Mesenteric fat pad (tissue), 1 donor: ENCODE data around the gene TMEM132D. TPM values are rescaled to one million over a fixed set of nuclear protein-coding genes. Genes with fewer than 3 reads are reported as not detected.
"Not testable (repeated sequence)": the region's sequence is repeated elsewhere in the genome, so short reads cannot be mapped to it uniquely, and the experiment has no call there.

Source experiments
- DNase-seq: peaks from one replicate; pipeline ENCODE4 v3.0.0-alpha.2; 2020; ENCODE audit warnings: low spot score
- total RNA-seq: library from RNA; stranded (reverse); fragmentation: NEBNext Ultra II Directional; extraction: Animal tissue kit (Norgen Biotek cat#: 25700); gene quantifications from one replicate; pipeline ENCODE4 v1.2.1, GENCODE V29; 2021
- donor health status: DM: yes; HTN: yes; CAD: no.

TMEM132D gene
- total RNA-seq, 1 donor from 2014 or later: not detected

DNA sequence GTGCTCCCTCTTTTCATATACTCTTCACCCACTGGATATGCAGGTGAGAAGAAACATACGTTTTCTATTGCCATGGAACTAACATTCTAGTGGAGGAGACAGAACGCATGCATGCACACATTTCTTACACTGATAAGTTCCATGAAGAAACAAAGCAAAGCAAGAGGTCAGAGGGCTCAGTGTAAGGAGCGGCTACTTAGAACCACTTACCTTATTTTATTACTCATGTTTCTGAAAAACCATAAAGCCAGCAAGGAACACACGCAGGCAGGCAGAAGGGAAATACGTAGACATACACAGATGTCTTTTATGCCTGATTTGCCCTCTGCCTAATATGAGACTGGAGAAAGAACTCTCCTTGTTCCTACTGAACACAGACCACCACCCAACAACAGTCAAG, 362.9 kb downstream of the TMEM132D start:
- no peak for DNase-seq

DNA sequence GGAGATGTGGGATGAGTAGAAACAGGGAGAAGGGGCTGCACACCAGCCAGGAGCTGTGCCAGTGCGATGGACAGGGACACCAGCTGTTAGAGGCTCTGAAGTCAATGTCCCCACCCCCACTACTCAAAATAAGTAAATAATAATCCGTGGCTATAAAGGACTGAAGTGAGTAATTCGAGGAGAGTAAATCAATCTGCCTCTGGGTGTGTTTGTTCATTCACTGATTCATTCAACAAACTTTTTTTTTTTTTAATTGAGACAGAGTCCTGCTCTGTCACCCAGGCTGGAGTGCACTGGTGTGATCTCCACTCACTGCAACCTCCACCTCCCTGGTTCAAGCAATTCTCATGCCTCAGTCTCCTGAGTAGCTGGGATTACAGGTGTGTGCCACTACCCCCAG, 363.6 kb downstream of the TMEM132D start:
- DNase-seq: no peak

DNA sequence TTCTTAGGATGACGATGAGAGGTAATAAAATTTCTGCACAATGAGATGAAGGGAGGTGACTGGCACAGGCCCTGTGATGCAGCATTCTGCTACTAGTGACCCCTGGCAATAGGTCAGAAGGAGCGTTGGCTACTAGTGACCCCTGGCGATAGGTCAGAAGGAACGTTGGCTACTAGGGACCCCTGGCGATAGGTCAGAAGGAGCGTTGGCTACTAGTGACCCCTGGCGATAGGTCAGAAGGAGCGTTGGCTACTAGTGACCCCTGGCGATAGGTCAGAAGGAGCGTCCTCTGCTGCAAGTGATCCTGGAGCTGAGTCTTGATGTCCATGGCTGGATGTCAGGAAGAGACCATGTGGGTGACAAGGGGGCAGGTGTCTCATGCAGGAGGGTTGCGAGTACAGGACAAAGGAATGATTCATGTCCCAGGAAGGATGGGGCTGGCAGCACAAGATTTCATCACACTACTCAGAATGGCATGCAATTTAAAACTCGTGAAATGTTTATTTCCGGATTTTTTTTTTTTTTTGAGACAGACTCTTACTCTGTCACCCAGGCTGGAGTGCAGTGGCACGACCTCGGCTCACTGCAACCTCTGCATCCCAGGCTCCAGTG, 365.0 kb downstream of the TMEM132D start:
- not testable (repeated sequence) for DNase-seq

DNA sequence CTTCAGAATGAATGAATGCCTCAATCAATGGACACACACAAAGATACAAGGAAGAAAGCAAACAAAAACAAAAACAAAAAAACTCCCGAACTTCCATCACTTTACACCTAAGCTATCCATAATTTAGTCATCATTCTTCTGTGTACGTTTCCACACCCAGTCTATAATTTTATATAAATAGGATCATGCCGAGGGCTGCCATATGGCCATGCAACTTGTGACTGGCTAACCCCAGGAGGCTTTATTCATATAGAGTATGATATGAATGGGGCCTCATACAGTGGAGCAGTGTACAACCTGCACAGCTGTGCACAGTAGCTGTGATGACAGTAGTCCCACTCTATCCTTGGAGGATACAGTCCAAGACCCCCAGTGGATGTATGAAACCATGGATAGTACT, 365.7 kb downstream of the TMEM132D start:
- no peak for DNase-seq

DNA sequence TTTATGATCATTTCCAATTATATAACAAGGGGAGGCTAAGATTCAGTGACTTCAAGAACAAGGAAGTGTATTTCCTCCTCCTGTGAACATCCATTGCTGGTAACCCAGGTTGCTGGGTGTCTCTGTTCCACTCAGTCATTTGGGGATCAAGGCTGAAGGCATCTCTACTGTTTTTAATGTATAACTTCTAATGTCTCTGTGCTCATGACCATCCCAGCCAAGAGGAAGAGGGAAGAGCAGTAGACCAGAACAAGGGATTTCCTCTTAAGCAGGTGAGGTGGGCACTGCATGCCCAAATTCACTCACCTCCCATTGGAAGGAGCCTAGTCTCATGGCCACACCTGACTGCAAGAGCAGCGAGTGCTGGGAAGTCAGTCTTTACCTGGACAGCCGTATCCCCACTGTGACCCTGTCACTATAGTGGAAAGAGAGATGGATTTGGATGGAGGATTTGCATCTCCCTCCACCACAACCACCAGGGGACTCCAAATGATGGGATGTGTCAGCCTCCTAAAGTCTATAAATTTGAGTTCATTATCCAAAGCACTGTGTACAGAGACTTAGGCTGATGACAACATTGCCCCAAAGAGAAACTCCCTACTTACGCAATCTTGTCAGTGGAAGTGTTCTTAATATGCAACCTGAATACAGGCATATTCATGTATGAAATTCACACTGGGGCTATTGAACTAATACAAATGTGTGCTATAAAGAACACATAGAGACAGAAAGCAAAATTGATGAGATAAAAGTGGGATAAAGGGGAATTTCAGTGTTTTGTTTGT, 368.7 kb downstream of the TMEM132D start:
- DNase-seq: no peak

DNA sequence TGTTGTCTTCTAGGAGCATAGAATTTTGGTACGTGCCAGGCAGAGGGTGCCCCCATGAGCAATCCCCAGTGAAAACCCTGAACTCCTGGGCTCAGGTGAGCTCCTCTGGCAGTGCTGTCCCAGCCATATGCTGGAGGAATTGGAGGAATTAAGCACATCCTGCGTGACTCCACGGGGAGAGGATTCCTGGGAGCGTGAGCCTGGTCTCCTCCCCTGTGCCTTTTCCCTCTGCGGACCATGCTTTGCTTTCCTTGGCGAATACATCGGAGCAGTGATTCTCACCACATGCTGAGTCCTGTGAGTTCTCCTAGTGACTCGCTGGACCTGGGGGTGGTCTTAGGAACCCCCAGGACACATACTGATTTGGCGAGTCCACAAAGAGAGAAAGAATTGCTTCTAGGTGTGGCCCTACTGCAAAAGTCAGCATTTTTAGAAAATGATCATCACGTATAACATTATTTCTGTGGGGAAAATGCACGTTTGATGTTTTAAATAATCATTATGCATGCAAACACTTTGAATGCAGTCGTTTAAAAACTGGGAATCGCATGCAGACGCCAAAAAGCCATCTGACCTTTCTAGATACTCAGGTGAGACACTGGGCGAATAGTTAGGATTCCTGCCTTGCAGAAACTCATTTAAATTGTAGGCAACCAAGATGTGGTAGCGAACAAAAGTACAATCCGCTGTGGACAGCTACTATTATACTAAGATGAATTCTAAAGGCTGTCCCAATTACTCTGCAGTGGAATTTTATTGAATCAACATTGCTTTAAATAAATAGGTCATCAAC, 370.9 kb downstream of the TMEM132D start:
- no peak for DNase-seq

DNA sequence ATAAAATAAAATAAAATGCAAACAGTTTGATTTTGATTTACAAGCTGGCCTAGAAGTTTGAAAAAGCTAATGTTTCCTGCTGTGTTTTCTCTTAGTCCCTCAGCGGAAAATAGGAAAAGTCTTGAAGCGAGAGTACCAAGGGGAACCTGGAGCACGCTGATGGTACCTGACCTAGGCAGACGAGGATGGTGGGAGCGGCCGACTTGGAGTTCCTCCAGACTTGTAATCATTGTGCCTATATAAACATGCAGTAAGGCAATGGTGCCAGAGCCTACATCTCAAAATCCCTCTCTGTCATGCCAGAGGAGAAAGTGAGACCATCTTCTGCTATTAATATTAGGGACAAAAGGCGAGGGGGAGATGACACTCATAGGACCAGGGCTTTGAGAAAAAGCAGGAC, 371.7 kb downstream of the TMEM132D start:
- no peak for DNase-seq

DNA sequence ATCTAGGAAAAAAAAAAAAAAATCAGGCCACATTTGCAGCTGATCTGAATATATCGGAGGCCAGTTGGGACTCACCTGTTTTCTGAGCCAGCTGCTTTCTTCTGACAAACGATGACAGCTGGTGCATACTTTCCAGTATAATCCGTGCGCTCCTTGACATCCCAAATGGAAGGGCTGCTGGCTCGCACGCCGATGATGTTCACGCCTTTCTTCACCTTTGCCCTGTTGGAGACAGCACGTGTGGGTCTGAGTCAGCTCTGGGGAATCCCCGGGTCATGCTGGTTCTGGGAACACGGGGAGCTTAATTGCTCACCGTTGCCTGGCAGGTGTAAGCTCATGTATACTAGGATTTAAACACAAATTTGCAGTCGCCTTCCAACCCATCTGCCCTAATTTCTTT, 372.8 kb downstream of the TMEM132D start:
- DNase-seq: no peak

DNA sequence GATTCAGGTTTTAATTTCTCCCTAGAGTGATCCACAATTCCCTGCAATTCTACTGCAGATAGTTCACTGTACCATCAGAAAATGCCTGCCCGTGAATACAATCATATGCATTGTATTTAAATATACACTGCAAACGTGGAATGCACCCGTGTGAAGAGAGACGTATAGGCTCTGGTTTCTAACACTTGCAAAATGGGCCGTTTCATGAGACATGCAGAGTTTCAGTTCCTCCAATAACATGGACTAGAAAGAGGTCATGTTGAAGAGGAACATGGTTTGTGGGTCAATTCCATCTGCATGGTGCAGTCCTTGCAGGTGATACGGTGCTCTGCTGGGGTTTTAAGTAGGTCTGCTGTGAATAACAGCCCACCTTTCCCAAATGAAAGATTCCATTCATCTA, 373.3 kb downstream of the TMEM132D start:
- no peak for DNase-seq

DNA sequence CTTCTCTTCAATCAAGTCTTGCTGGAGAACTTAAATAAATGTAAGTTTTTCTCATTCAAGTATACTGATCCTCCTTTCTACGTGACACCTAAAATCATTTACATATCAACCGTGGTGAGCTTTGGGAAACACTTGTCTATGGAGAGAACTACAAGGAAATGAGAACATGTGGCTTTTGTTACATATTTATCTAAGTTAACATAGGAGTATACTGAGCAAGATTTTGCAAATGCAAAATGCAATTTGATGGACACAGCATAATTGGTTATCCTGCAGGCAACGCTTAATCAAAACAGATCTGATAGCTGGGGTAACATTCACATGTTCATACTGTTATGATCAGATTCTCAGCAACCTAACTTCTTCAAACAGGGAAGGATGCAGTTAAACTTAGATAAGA, 376.3 kb downstream of the TMEM132D start:
- no peak for DNase-seq

DNA sequence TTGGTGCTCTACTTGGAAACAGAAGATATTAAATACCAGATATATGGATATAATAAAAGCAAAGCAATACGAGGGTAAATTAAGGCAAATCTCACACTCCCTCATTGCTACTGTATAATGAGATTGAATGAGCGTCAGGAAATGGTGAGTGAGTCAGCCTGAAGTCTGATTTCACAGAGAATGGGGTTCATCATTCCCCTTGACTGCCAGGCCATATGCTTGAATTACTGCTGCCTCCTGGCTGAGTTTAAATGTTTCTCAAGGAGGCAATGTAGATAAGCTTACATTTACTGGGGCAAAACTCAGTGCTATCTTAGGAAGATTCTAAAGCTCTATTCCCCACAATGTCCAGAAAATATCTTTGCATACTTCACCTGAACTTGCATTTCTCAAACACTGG, 380.2 kb downstream of the TMEM132D start:
- no peak for DNase-seq

DNA sequence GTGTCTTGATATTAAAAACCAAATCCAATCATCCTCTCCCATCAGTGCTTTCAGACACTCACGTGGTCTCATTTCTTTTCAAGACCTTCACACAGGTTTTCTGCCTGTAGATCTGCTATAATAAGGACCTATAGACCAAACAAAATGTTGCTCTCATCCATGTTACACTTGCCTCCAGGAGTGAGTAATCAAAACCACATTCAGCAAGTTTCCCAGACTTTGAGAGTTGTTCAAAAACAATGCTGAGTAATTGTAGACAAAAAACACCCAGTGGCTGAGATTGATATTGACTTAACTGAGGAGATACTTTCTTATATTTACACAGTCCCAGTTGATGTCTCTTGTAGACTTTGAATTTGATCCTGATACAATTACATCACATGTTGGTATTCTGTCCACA, 383.1 kb downstream of the TMEM132D start:
- DNase-seq: no peak

DNA sequence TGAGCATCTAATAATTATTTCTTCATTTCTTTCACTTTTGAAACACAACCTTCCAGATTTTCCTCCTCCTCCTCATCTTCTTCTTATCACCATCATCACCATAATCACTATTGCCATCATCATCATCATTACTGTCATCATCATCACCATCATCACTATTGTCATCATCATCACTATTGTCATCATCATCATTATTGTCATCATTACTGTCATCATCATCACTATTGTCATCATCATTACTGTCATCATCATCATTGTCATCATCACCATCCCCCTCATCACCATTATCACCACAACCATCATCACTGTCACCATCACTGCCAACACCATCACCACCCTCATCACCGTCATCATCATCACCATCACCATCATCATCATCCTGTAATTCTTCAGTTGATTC, 400.0 kb downstream of the TMEM132D start:
- DNase-seq: no peak

DNA sequence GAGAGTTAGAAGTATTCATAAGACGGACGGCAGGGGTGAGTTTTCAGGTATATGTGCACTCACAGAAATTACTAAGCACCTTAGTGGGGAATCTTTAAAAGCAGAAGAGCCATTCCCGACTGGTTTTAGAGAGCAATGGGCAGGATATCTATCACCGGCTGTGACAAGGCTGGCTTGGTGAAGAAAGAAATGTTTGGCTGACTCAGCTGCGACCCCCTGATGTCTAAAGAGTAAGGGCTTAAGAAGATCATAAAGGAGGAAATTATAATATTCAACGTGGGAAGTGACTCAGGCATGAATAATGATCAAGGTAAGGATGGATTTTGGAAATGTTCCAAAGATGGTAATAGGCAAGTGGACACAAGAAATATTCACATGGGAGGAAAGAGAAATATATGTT, 407.6 kb downstream of the TMEM132D start:
- no peak for DNase-seq

DNA sequence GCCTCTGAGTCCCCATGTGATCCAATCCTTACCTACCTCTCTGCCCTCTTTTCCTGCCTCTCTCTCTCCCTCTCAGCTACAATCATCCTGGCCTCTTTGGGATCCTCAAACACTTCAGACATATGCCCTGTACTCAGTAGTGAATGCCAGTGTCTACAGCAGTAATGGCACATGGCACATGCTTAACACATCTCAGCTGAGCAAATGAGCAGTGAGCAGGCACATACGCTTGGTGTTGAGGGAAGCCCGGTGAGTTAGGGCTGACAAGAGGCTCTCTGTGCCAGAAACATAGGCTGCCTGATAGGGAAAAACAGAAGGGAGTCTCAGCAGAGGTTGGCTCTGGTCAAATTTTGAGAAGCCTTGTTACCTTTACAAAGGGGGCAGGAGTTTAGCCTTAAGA, 409.1 kb downstream of the TMEM132D start:
- no peak for DNase-seq

DNA sequence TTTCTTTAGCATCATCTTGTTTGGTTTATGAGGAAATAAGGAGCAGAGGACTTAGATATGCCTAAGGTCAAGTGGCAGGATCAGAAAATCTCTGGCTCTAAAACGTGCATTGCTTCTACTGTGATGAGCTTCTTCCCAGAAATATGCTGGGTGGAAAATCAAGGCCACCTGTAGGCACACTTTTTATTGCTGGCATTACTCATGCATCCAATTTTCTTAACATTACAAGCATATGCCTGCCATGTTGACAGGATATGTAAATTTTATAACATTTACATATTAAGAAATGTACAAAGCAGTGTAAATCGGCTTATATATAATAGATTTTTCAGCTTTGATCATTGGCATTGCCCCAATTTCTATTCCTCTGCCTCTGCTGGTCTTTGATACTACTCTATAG, 409.6 kb downstream of the TMEM132D start:
- DNase-seq: no peak

DNA sequence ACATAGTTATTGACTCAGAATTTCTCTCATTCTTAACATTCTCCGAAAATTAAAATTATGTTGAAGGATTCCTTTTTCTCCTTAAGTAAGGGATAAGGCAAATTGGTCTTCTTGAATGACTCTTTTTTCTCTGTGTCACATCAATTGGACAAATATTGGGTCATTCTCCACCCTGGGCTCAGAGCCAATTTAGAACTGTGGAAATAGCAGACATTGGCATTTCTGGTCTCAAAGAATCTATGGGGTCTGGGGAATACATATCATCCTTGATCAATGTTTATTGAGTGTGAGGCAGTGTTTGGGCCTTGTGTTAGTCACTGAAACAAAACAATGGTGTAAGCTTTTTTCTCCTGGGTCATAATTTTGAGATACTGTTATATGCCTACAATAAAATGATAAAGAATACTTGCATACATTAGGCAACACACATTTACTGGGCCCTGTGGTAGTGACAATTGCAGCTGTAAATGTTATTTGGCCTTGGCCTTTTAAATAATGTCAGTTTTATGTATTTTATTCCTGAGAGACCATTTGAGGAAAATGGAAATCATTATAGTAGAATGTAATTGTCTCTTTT, 414.6 kb downstream of the TMEM132D start:
- DNase-seq: no peak

DNA sequence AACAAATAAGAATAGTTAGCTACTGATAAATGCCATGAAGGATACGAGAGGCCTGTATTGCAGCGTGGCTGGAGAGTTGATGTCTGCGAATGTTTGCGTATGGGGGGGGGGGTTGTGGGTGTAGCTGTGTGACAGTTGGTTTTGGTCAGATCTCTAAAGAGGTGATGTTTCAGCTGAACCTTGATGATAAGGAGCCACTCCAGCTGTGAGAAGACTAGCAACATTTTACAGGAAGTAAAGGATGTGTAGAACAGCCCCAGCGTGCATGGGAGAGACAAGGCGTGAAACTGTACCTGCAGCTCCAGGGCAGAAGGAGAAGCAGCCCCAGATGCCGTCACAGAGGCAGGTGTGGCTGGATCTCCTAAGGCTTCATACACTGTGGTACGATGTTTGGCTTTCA, 416.9 kb downstream of the TMEM132D start:
- no peak for DNase-seq

DNA sequence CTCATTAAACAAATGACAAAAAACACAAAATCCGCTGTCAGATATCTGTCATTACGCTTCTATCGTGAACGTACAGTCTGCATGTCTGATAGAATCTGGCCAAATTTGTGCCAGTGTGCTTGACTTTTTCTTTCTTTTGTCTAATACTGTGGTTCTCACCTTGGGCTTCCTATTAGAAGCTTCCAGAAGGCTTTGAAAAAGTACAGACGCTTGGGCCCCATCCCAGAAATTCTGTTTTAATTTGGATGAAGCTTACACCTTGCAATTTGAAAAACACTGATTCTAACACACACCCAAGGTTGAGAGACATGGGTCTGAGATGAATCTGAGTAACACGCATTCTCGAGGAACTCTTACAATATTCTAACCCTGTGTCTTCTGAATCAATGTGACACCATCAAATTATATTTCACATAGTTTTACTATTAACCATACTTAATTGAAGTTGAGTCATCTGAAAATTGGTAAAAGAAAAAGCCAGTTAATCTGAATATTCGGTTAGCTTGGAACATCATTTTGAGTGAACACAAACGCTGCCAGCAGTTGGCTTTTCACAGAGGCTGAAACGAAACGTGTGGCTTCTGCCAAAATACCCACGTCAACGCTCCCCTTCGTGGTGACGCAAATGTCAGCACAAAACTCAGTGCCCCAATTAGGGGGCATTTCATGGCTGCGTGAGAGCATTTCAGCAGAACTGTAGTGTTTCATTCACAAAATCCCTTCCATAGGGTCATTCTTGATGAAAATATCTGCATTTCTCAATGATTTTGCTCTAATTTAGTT, 420.5 kb downstream of the TMEM132D start:
- DNase-seq: no peak

DNA sequence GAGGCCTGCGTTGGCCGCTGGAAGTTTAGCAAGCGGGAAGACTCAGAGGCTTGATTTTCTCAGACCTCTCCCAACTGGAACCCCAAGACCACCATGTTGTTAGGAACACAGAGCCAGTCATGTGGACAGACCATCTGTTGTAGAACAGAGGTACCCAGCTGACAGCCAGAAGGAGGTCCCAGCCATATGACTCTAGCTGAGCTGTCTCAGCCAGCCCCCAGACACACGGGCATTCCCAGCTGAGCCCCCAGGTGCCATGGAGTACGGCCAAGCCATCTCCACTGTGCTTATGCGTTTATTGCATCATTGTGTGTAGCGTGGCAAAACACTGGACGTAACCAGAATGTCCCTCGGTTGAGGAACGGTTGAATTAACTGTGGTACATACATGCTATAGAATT, 421.9 kb downstream of the TMEM132D start:
- no peak for DNase-seq

DNA sequence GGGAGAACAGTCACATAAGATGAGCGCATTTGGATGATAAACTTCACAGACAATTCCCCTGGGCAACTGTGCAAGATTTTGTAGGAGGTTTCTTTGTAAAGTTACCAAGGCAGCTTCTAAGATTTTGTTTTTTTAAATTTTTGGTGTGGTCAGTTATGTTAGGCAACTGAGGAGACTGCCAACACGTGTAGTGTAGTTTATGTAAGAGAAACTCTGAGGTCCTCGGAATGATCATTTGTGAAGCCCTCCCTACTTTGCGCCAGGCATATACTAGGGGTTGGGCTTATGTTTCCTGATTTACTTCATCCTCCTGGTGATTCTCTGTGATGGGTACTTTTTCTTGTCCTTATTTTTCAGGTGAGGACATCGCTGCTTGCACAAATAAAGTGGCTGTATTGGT, 433.6 kb downstream of the TMEM132D start:
- DNase-seq: no peak
